Mesendoderm (in vitro differentiated cells): ENCODE results near the gene TBCE.
"Not testable (repeated sequence)": the region's sequence is repeated elsewhere in the genome, so short reads cannot be mapped to it uniquely, and the experiment has no call there.

ENCODE experiments used
- DNase-seq: peaks from one replicate; pipeline ENCODE4 v3.0.0; 2013
- H2AK5ac ChIP-seq: 2 replicates; pipeline ENCODE4 v1.6.1; 2013; ENCODE audit warnings: low read length, inconsistent platforms
- H2BK120ac ChIP-seq: 2 replicates; pipeline ENCODE4 v1.6.1; 2013; ENCODE audit warnings: low read depth, mild to moderate bottlenecking, low read length, moderate library complexity, mixed read lengths
- H2BK15ac ChIP-seq: replicated peaks from 2 replicates; pipeline ENCODE4 v1.6.1; 2013; ENCODE audit warnings: low read depth, mild to moderate bottlenecking, moderate library complexity
- H2BK5ac ChIP-seq: 2 replicates; pipeline ENCODE4 v1.6.1; 2013; ENCODE audit warnings: low read length, inconsistent platforms
- H3K18ac ChIP-seq: 2 replicates; pipeline ENCODE4 v1.6.1; 2013; ENCODE audit warnings: mild to moderate bottlenecking, low read length, mixed read lengths
- H3K23ac ChIP-seq: one replicate; pipeline ENCODE4 v1.6.1; 2013; ENCODE audit warnings: low read length
- H3K27ac ChIP-seq: 2 replicates; pipeline ENCODE4 v1.5.1; 2013; ENCODE audit warnings: low read depth, mild to moderate bottlenecking, inconsistent platforms, low read length, moderate library complexity
- H3K27me3 ChIP-seq: 2 replicates; pipeline ENCODE4 v1.6.1; 2013; ENCODE audit warnings: low read length, control low read depth, mild to moderate bottlenecking, inconsistent platforms; ENCODE audit not compliant: insufficient read depth, poor library complexity
- H3K36me3 ChIP-seq: 2 replicates; pipeline ENCODE4 v1.6.1; 2013; ENCODE audit warnings: low read length, inconsistent platforms; ENCODE audit not compliant: control insufficient read depth, insufficient read depth
- H3K4ac ChIP-seq: one replicate; pipeline ENCODE4 v1.6.1; 2013; ENCODE audit warnings: low read depth, mild to moderate bottlenecking, low read length, moderate library complexity
- H3K4me1 ChIP-seq: 2 replicates; pipeline ENCODE4 v1.6.1; 2013; ENCODE audit warnings: low read depth, low read length, inconsistent platforms; ENCODE audit not compliant: control insufficient read depth
- H3K4me2 ChIP-seq: 2 replicates; pipeline ENCODE4 v1.6.1; 2013; ENCODE audit warnings: low read length
- H3K4me3 ChIP-seq: 2 replicates; pipeline ENCODE4 v1.5.1; 2013; ENCODE audit warnings: mild to moderate bottlenecking, low read length
- H3K56ac ChIP-seq: one replicate; pipeline ENCODE4 v1.6.1; 2013; ENCODE audit warnings: low read length
- H3K79me1 ChIP-seq: 2 replicates; pipeline ENCODE4 v1.6.1; 2013; ENCODE audit warnings: low read length, inconsistent platforms
- H3K79me2 ChIP-seq: 2 replicates; pipeline ENCODE4 v1.6.1; 2013; ENCODE audit warnings: mild to moderate bottlenecking, low read length; ENCODE audit not compliant: control insufficient read depth, insufficient read depth
- H3K9ac ChIP-seq: 2 replicates; pipeline ENCODE4 v1.6.1; 2013; ENCODE audit warnings: low read length, inconsistent platforms
- H4K5ac ChIP-seq: one replicate; pipeline ENCODE4 v1.6.1; 2013; ENCODE audit warnings: low read length
- H4K8ac ChIP-seq: one replicate; pipeline ENCODE4 v1.6.1; 2013; ENCODE audit warnings: low read depth, mild to moderate bottlenecking, control low read depth, low read length, moderate library complexity
- WGBS: extraction: QIAGEN DNeasy Blood & Tissue Kit; methylation state at CpG from one replicate; pipeline ENCODE4 v1.1.7; 2013; ENCODE audit warnings: low lambda C conversion rate, missing lambda C conversion rate; ENCODE audit not compliant: insufficient coverage; ENCODE audit errors: extremely low coverage; 5-methylcytosine and 5-hydroxymethylcytosine counted together

Gene TBCE

GRCh38 chr1:235378134-235378735 lies 11.0 kb downstream of the TBCE start:
- not testable (repeated sequence) for H2BK120ac ChIP-seq, H4K5ac ChIP-seq, H3K9ac ChIP-seq, H2BK15ac ChIP-seq, H3K23ac ChIP-seq, H3K36me3 ChIP-seq, H3K27ac ChIP-seq, H3K4me2 ChIP-seq, DNase-seq, H2AK5ac ChIP-seq, H3K56ac ChIP-seq, H3K27me3 ChIP-seq, H3K79me2 ChIP-seq, H3K4me3 ChIP-seq, H2BK5ac ChIP-seq, H3K18ac ChIP-seq, H3K4ac ChIP-seq, H4K8ac ChIP-seq, H3K79me1 ChIP-seq, H3K4me1 ChIP-seq
- no CpG with 5 or more reads among the region's 11 CpGs for WGBS

DNA sequence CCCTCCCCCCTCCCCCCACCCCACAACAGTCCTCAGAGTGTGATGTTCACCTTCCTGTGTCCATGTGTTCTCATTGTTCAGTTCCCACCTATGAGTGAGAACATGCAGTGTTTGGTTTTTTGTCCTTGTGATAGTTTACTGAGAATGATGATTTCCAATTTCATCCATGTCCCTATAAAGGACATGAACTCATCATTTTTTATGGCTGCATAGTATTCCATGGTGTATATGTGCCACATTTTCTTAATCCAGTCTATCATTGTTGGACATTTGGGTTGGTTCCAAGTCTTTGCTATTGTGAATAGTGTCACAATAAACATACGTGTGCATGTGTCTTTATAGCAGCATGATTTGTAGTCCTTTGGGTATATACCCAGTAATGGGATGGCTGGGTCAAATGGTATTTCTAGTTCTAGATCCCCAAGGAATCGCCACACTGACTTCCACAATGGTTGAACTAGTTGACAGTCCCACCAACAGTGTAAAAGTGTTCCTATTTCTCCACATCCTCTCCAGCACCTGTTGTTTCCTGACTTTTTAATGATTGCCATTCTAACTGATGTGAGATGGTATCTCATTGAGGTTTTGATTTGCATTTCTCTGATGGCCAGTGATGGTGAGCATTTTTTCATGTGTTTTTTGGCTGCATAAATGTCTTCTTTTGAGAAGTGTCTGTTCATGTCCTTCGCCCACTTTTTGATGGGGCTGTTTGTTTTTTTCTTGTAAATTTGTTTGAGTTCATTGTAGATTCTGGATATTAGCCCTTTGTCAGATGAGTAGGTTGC lies 14.9 kb downstream of the TBCE start:
- not testable (repeated sequence) for H3K9ac ChIP-seq, H2BK15ac ChIP-seq, H3K36me3 ChIP-seq, DNase-seq, H3K27me3 ChIP-seq, H3K4ac ChIP-seq, H4K5ac ChIP-seq, H4K8ac ChIP-seq, H3K4me3 ChIP-seq, H3K23ac ChIP-seq, H3K4me1 ChIP-seq, H3K18ac ChIP-seq, H3K27ac ChIP-seq, H2BK5ac ChIP-seq, H3K79me2 ChIP-seq, H2AK5ac ChIP-seq, H3K79me1 ChIP-seq, H3K56ac ChIP-seq, H3K4me2 ChIP-seq, H2BK120ac ChIP-seq
- WGBS, result no CpG with 5 or more reads among the region's 3 CpGs

DNA sequence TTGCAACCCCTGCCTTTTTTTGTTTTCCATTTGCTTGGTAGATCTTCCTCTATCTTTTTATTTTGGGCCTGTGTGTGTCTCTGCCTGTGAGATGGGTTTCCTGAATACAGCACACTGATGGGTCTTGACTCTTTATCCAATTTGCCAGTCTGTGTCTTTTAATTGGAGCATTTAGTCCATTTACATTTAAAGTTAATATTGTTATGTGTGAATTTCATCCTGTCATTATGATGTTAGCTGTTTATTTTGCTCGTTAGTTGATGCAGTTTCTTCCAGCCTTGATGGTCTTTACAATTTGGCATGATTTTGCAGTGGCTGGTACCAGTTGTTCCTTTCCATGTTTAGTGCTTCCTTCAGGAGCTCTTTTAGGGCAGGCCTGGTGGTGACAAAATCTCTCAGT lies 18.4 kb downstream of the TBCE start:
- H2AK5ac ChIP-seq, H2BK5ac ChIP-seq, H3K23ac ChIP-seq, H3K4me3 ChIP-seq, H2BK15ac ChIP-seq, H3K79me2 ChIP-seq, H3K27ac ChIP-seq, H3K4ac ChIP-seq, H3K27me3 ChIP-seq, H2BK120ac ChIP-seq, DNase-seq, H3K36me3 ChIP-seq, H3K4me1 ChIP-seq, H3K9ac ChIP-seq, H4K8ac ChIP-seq, H3K4me2 ChIP-seq, H3K18ac ChIP-seq, H3K79me1 ChIP-seq, H4K5ac ChIP-seq, H3K56ac ChIP-seq: not testable (repeated sequence)
- no CpG with 5 or more reads among the region's 1 CpG for WGBS

GRCh38 chr1:235391874-235392273 lies 24.6 kb downstream of the TBCE start:
- Histone ChIP-seq H3K79me2 (peaks cover 8% of the 10 kb centered on the region), H3K56ac (no peak overlapping the region), H2BK5ac (no peak overlapping the region), H3K18ac (no peak overlapping the region), H3K4me2 (no peak overlapping the region), H3K27ac (no peak overlapping the region), H3K4me3 (no peak overlapping the region), H2AK5ac (no peak overlapping the region), H2BK120ac (no peak overlapping the region), H3K79me1 (peaks cover 3% of the 10 kb centered on the region), H3K36me3 (no peaks in the 10 kb centered on the region), H3K27me3 (no peaks in the 10 kb centered on the region), H3K23ac (no peak overlapping the region), H2BK15ac (no peak overlapping the region), H3K4me1 (no peaks in the 10 kb centered on the region), H4K5ac (no peak overlapping the region), H3K4ac (no peak overlapping the region), H4K8ac (no peak overlapping the region), H3K9ac (no peak overlapping the region)
- DNase-seq, result no peak
- 100% methylated on average over 2 of the region's 4 CpGs for WGBS

DNA sequence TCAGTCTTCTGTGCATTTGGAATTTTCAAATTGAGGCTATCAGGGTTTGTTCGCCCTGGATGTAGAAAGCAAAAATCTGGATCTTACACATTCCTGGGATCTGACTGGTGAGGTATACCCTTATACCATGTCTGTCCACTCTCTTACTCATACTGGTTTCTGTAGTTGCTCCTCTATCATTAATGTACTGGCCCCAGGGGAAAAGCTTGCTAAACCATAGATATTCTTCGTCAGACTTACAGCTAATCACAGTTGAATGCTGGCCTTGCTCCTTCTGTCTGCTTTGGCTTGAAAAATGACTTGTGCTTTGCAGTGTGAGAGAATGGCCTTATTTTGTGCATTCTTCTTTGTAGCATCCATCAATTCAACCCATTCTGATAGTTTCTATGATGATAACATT lies 30.5 kb downstream of the TBCE start:
- Histone ChIP-seq H3K36me3 (no peaks in the 10 kb centered on the region), H4K5ac (no peak overlapping the region), H3K79me1 (peaks cover 6% of the 10 kb centered on the region), H2BK15ac (no peak overlapping the region), H3K27ac (no peak overlapping the region), H3K4me2 (no peak overlapping the region), H3K23ac (no peak overlapping the region), H3K27me3 (no peaks in the 10 kb centered on the region), H2BK5ac (no peak overlapping the region), H3K18ac (no peak overlapping the region), H3K79me2 (peaks cover 4% of the 10 kb centered on the region), H4K8ac (no peak overlapping the region), H3K4ac (no peak overlapping the region), H3K4me1 (no peaks in the 10 kb centered on the region), H3K56ac (no peak overlapping the region), H3K4me3 (no peak overlapping the region), H2BK120ac (no peak overlapping the region), H3K9ac (no peak overlapping the region), H2AK5ac (no peak overlapping the region)
- WGBS, result no CpG with 5 or more reads among the region's 2 CpGs
- no peak for DNase-seq
